BJ (cell line): Measurements from ENCODE around the gene SLCO3A1. TPM values are rescaled to one million over a fixed set of nuclear protein-coding genes. Genes with fewer than 3 reads are reported as not detected.

Experiments
- CTCF ChIA-PET: fragments of 350-600 bp; formaldehyde crosslinking; extraction: SDS; loops from one replicate; lab custom pipeline; 2021; ENCODE audit warnings: antibody characterized with exemption, inconsistent platforms; lab: Yijun Ruan, JAX
- POLR2A ChIA-PET: fragments of 300-600 bp; sonication (Branson Sonifier 250); formaldehyde crosslinking; extraction: SDS; loops from one replicate; lab custom pipeline; 2021; ENCODE audit warnings: antibody characterized with exemption; lab: Charles Lee
- DNase-seq: peaks from one replicate; pipeline ENCODE4 v3.0.0-alpha.2; 2011; ENCODE audit warnings: low read depth
- H3K27me3 ChIP-seq: 2 replicates; pipeline ENCODE4 v1.6.0; 2011; ENCODE audit warnings: low read length; ENCODE audit not compliant: control insufficient read depth, insufficient read depth
- H3K36me3 ChIP-seq: 2 replicates; pipeline ENCODE4 v1.5.1; 2011; ENCODE audit warnings: low read length; ENCODE audit not compliant: control insufficient read depth, insufficient read depth
- H3K4me3 ChIP-seq: 2 replicates; pipeline ENCODE4 v1.5.1; 2011; ENCODE audit warnings: low read depth, mild to moderate bottlenecking, control low read depth, low read length
- CTCF ChIP-seq: IDR thresholded peaks from 2 replicates; pipeline ENCODE4 v1.5.1; 2011; ENCODE audit warnings: low read depth, mild to moderate bottlenecking, control low read depth, inconsistent platforms, low read length, moderate library complexity; ENCODE audit not compliant: insufficient read depth
- polyA plus RNA-seq: library from polyadenylated mRNA; depleted of rRNA; stranded (reverse); fragments of >200 nt; gene quantifications from 2 replicates; pipeline ENCODE4 v1.2.3, GENCODE V29; 2011

SLCO3A1 gene
- polyA plus RNA-seq, 1 experiment = 7.8 TPM

- H3K27me3 ChIP-seq = no peaks in the 10 kb centered on the region
- no peaks in the 10 kb centered on the region for H3K36me3 ChIP-seq
- TF ChIP-seq CTCF = no peak
- ChIA-PET POLR2A (no interaction called here), CTCF (interaction anchor here (0.6 to 3.3 kb wide), 6 partner anchors 10 to 607 kb away, joined by 3 to 16 read pairs (median 3); no protein-coding TSS in a partner anchor)
- no peak for DNase-seq
- H3K4me3 ChIP-seq = no peak overlapping the region
Observed at GRCh38 chr15:92107510-92107909, 254.0 kb downstream of the SLCO3A1 start.

- ChIA-PET CTCF (interaction anchor here (1.7 to 3.3 kb wide), 2 partner anchors 12 to 18 kb away, joined by 4 to 16 read pairs; no protein-coding TSS in a partner anchor), POLR2A (no interaction called here)
- no peak for DNase-seq
- no peak for TF ChIP-seq CTCF
- Histone ChIP-seq H3K27me3 (no peaks in the 10 kb centered on the region), H3K4me3 (no peak overlapping the region), H3K36me3 (no peaks in the 10 kb centered on the region)
Observed at GRCh38 chr15:92109191-92109873, 255.8 kb downstream of the SLCO3A1 start.

- ChIA-PET CTCF (interaction anchor here (1.5 to 2.9 kb wide), 3 partner anchors 10 to 20 kb away, joined by 4 to 17 read pairs (median 5); no protein-coding TSS in a partner anchor), POLR2A (no interaction called here)
Observed at GRCh38 chr15:92111291-92111690, 257.8 kb downstream of the SLCO3A1 start.

GRCh38 chr15:92111751-92112150 is 258.2 kb downstream of the SLCO3A1 start:
- no peaks in the 10 kb centered on the region for H3K27me3 ChIP-seq
- ChIA-PET CTCF (interaction anchor here (1.5 to 2.9 kb wide), 2 partner anchors 10 to 14 kb away, joined by 5 to 17 read pairs; no protein-coding TSS in a partner anchor), POLR2A (no interaction called here)
- H3K36me3 ChIP-seq = no peaks in the 10 kb centered on the region
- TF ChIP-seq CTCF = no peak
- DNase-seq = no peak
- no peak overlapping the region for H3K4me3 ChIP-seq

More at GRCh38 chr15:92111291-92111690, 257.8 kb downstream of the SLCO3A1 start:
- no peak overlapping the region for H3K4me3 ChIP-seq
- no peak for DNase-seq
- no peaks in the 10 kb centered on the region for H3K36me3 ChIP-seq
- TF ChIP-seq CTCF = no peak
- no peaks in the 10 kb centered on the region for H3K27me3 ChIP-seq

GRCh38 chr15:92112180-92112579 is 258.7 kb downstream of the SLCO3A1 start:
- CTCF ChIA-PET = interaction anchor here (2.9 kb wide), 1 partner anchor 14 kb away, joined by 17 read pairs; no protein-coding TSS in a partner anchor
- no peak for DNase-seq
- H3K36me3 ChIP-seq = no peaks in the 10 kb centered on the region
- no peak for TF ChIP-seq CTCF
- POLR2A ChIA-PET = no interaction called here
- H3K4me3 ChIP-seq = no peak overlapping the region
- no peaks in the 10 kb centered on the region for H3K27me3 ChIP-seq
